Measurements from ENCODE around the gene CIAO2A.
A peak's percentile ranks its signal among the peaks of the same experiment; 100 is the strongest.
"Not testable (repeated sequence)": the region's sequence is repeated elsewhere in the genome, so short reads cannot be mapped to it uniquely, and the experiment has no call there.

CIAO2A gene

GRCh38 chr15:64110950-64111678 lies 17.5 kb upstream of the CIAO2A start:
- DNase-seq = no peak

GRCh38 chr15:64110108-64110701 lies 16.6 kb upstream of the CIAO2A start:
- DNase-seq = not testable (repeated sequence)

GRCh38 chr15:64107337-64107736 lies 13.7 kb upstream of the CIAO2A start:
- no peak for DNase-seq

- DNase-seq = no peak
Observed at GRCh38 chr15:64105113-64105704, 11.6 kb upstream of the CIAO2A start.

- no peak for DNase-seq
Observed at GRCh38 chr15:64102497-64102896, 8.9 kb upstream of the CIAO2A start.

- DNase-seq = no peak
Observed at GRCh38 chr15:64100958-64101357, 7.3 kb upstream of the CIAO2A start.

GRCh38 chr15:64099379-64099778 lies 5.7 kb upstream of the CIAO2A start:
- DNase-seq = no peak

GRCh38 chr15:64096668-64097384 lies 3.2 kb upstream of the CIAO2A start:
- DNase-seq = peak; percentile 42

- peak; percentile 99 for DNase-seq
Observed at GRCh38 chr15:64095795-64096667, 2.4 kb upstream of the CIAO2A start, which contains the start of gene SNX1. Gene SNX1 (plus strand): TSS chr15:64095982. CDS start chr15:64096014, 32 bp downstream.

- DNase-seq = no peak
Observed at GRCh38 chr15:64095431-64095794, 1.8 kb upstream of the CIAO2A start.

- peak; percentile 88 for DNase-seq
Observed at GRCh38 chr15:64092864-64093626, 593 bp downstream of the CIAO2A start.

- DNase-seq = peak; percentile 41
Observed at GRCh38 chr15:64092075-64092820, 1.4 kb downstream of the CIAO2A start.

GRCh38 chr15:64090527-64090926 lies 3.1 kb downstream of the CIAO2A start:
- DNase-seq = peak; percentile 80

- DNase-seq = no peak
Observed at GRCh38 chr15:64089543-64090280, 3.9 kb downstream of the CIAO2A start.

GRCh38 chr15:64082757-64083156 lies 10.9 kb downstream of the CIAO2A start:
- DNase-seq = no peak

- DNase-seq = not testable (repeated sequence)
Observed at GRCh38 chr15:64073496-64073895, 20.1 kb downstream of the CIAO2A start.

- no peak for DNase-seq
Observed at GRCh38 chr15:64072812-64073211, 20.8 kb downstream of the CIAO2A start.

- DNase-seq = no peak
Observed at GRCh38 chr15:64071931-64072765, 21.5 kb downstream of the CIAO2A start.

Measured in RPMI8226 (cell line).